Adrenal gland (tissue), 12 donors: ENCODE results near the gene TFR2. TPM values are rescaled to one million over a fixed set of nuclear protein-coding genes. Genes with fewer than 3 reads are reported as not detected.

ENCODE experiments used
- DNase-seq, 7 donors: peaks; one replicate each; pipeline ENCODE4 v3.0.0-alpha.2; 2019 to 2020
- H3K27ac ChIP-seq, 5 donors: fragments of 200-600 bp; sonication (generic) in 4 of 5; 1 replicate in 3 of 5; 2 replicates in 2 of 5; pipeline versions ENCODE4 v1.5.1 to v1.8.0; 2016 to 2020; ENCODE audit warnings: mild to moderate bottlenecking in 1 of 5
- H3K27me3 ChIP-seq: fragments of 200-600 bp; 2 replicates; pipeline ENCODE4 v1.8.0; 2021
- H3K36me3 ChIP-seq, 2 donors: fragments of 200-600 bp; replicated peaks in 1 of 2; 1 replicate in 1 of 2; 2 replicates in 1 of 2; pipeline versions ENCODE4 v1.5.1 to v1.8.0; 2018 to 2022
- H3K4me1 ChIP-seq, 2 donors: fragments of 200-600 bp; replicated peaks in 1 of 2; 1 replicate in 1 of 2; 2 replicates in 1 of 2; pipeline versions ENCODE4 v1.5.1 to v1.8.0; 2018 to 2021
- H3K4me3 ChIP-seq, 4 donors: fragments of 200-600 bp; sonication (generic) in 3 of 4; one replicate each; pipeline ENCODE4 v1.5.1; 2016 to 2018
- H3K9me3 ChIP-seq, 3 donors: fragments of 200-600 bp; sonication (generic) in 1 of 3; replicated peaks in 1 of 3; 1 replicate in 2 of 3; 2 replicates in 1 of 3; pipeline versions ENCODE4 v1.5.1 to v1.8.0; 2016 to 2021
- CTCF ChIP-seq, 6 experiments: fragments of 450-650 bp in 4 of 6; fragments of 200-600 bp in 2 of 6; sonication (generic) in 1 of 6; IDR thresholded peaks; 1 replicate in 5 of 6; 2 replicates in 1 of 6; pipeline versions ENCODE4 v1.5.1 to v1.8.0; 2016 to 2021; ENCODE audit warnings: antibody characterized with exemption in 6 of 6, mild to moderate bottlenecking in 2 of 6, moderate library complexity in 1 of 6
- POLR2A ChIP-seq, 2 donors: fragments of 450-650 bp; IDR thresholded peaks; one replicate each; pipeline ENCODE4 v1.6.1; 2017; ENCODE audit warnings: antibody characterized with exemption in 2 of 2, mild to moderate bottlenecking in 2 of 2, moderate library complexity in 1 of 2
- whole genome bisulfite sequencing, 4 donors: extraction: QIAGEN DNeasy Blood & Tissue Kit in 2 of 4; methylation state at CpG; one replicate each; pipeline versions ENCODE4 v1.1.5 to v1.1.7; 2013 to 2017; 5-methylcytosine and 5-hydroxymethylcytosine counted together
- intact Hi-C, 2 donors: fragments of 100-400 bp; cut with DNase I; formaldehyde crosslinking; loops; one replicate each; pipeline versions ENCODE4 v1.14.1 to v1.15.0; 2022 to 2023
- polyA plus RNA-seq, 3 donors: library from polyadenylated mRNA; stranded (reverse); fragments of 200-250 nt in 2 of 3; fragments of 350-450 nt in 1 of 3; fragmentation: Illumina TruSeq in 1 of 3; extraction: RNeasy Lipid Tissue Mini Kit (QIAGEN cat#74804) in 1 of 3; gene quantifications; one replicate each; pipeline ENCODE4 v1.2.3, GENCODE V29; 2013 to 2014
- total RNA-seq, 9 donors: library from RNA; depleted of rRNA in 4 of 9; stranded (reverse); fragments of >200 nt in 4 of 9; fragments of 120-200 nt in 1 of 9; fragmentation: NEBNext Ultra II Directional in 1 of 9; extraction: Animal tissue kit (Norgen Biotek cat#: 25700) in 1 of 9; gene quantifications; one replicate each; pipeline versions ENCODE4 v1.1.0 to v1.2.4, GENCODE V29; 2013 to 2023
- donor health status: healthy with polysubstance abuse.
- donor health status: Bipolar disorder and iron deficiency.
- donor health status: DM: yes; HTN: yes; CAD: no.
- donor health status: DM: no; HTN: no; CAD: no.
- donor health status: DM: no; HTN: no; CAD: no.
- donor health status: DM: yes; HTN: yes; CAD: no.

Gene TFR2
- total and polyA plus RNA-seq, 12 donors: 0.24 to 6.7 (median 1.3) TPM

- Histone ChIP-seq H3K9me3 (no peaks in the 10 kb centered on the region), H3K36me3 (no peaks in the 10 kb centered on the region), H3K27me3 (peaks cover 10% of the 10 kb centered on the region), H3K4me3 (no peak within 1 kb of the TSS), H3K4me1 (no peaks in the 10 kb centered on the region), H3K27ac (no peak within 1 kb of the TSS)
- WGBS, 4 donors: 6 to 14% (median 11%) methylated on average over 16 to 63 of the region's 63 CpGs
- intact Hi-C loops: no loop called here
- no peak for TF ChIP-seq POLR2A (IDR thresholded peaks at IDR 0.05)
- no peak for TF ChIP-seq CTCF (IDR thresholded peaks at IDR 0.05)
- peak; percentile 65 to 87 (median 78) for DNase-seq
Observed at GRCh38 chr7:100655908-100656674, 14.7 kb upstream of the TFR2 start, which contains the start of gene ACTL6B. ACTL6B (minus strand) TSS chr7:100656448; CDS start chr7:100656354, 94 bp downstream.

- intact Hi-C loops: no loop called here
- H3K9me3 ChIP-seq: no peaks in the 10 kb centered on the region
- H3K27me3 ChIP-seq: peaks cover 10% of the 10 kb centered on the region
- H3K27ac ChIP-seq: no peak overlapping the region
- H3K36me3 ChIP-seq: no peaks in the 10 kb centered on the region
- no peaks in the 10 kb centered on the region for H3K4me1 ChIP-seq
- TF ChIP-seq POLR2A (IDR thresholded peaks at IDR 0.05): no peak
- no peak for TF ChIP-seq CTCF (IDR thresholded peaks at IDR 0.05)
- H3K4me3 ChIP-seq: no peak overlapping the region
- WGBS, 4 donors: 47 to 64% (median 51%) methylated on average over 14 to 25 of the region's 25 CpGs
- no peak for DNase-seq
Observed at GRCh38 chr7:100654908-100655831, 13.8 kb upstream of the TFR2 start.

GRCh38 chr7:100649826-100650565 is 8.6 kb upstream of the TFR2 start:
- Histone ChIP-seq H3K4me3 (no peak overlapping the region), H3K27ac (no peak overlapping the region), H3K4me1 (no peaks in the 10 kb centered on the region), H3K36me3 (no peaks in the 10 kb centered on the region), H3K9me3 (no peaks in the 10 kb centered on the region), H3K27me3 (peaks cover 6% of the 10 kb centered on the region)
- DNase-seq: no peak
- intact Hi-C loops: no loop called here
- 82 to 85% (median 83%) methylated on average over 12 to 15 of the region's 15 CpGs for WGBS, 4 donors
- no peak for TF ChIP-seq CTCF (IDR thresholded peaks at IDR 0.05)
- no peak for TF ChIP-seq POLR2A (IDR thresholded peaks at IDR 0.05)

- Histone ChIP-seq H3K36me3 (no peaks in the 10 kb centered on the region), H3K4me1 (no peaks in the 10 kb centered on the region), H3K4me3 (no peak overlapping the region), H3K27me3 (no peaks in the 10 kb centered on the region), H3K9me3 (no peaks in the 10 kb centered on the region), H3K27ac (no peak overlapping the region)
- no peak for DNase-seq
- intact Hi-C loops: no loop called here
- TF ChIP-seq POLR2A (IDR thresholded peaks at IDR 0.05) (no peak), CTCF (IDR thresholded peaks at IDR 0.05) (no peak)
- WGBS, 4 donors: 58 to 72% (median 65%) methylated on average over 5 to 11 of the region's 11 CpGs
Observed at GRCh38 chr7:100642534-100642907, 1.2 kb upstream of the TFR2 start.
